Activated CD8-positive, alpha-beta memory T cell treated with anti-CD3 and anti-CD28 coated beads, Interleukin-2, amount 50 U/mL, for 1 hour (primary cell): ENCODE results near the gene NPAS1.

ENCODE experiments used
- DNase-seq: peaks from one replicate; pipeline ENCODE4 v3.0.0-alpha.2; 2020; ENCODE audit errors: extremely low read depth

NPAS1 gene

GRCh38 chr19:47020132-47020805 lies 632 bp downstream of the NPAS1 start:
- no peak for DNase-seq

- no peak for DNase-seq
These were observed 1.4 kb downstream of the NPAS1 start for GRCh38 chr19:47020992-47021496.

GRCh38 chr19:47021536-47022139 lies 2.0 kb downstream of the NPAS1 start:
- DNase-seq, result no peak

GRCh38 chr19:47022140-47022536 lies 2.5 kb downstream of the NPAS1 start:
- no peak for DNase-seq

- DNase-seq, result no peak
These were observed 3.2 kb downstream of the NPAS1 start for GRCh38 chr19:47022541-47023447.

GRCh38 chr19:47023448-47023794 lies 3.8 kb downstream of the NPAS1 start:
- DNase-seq, result no peak

- DNase-seq, result no peak
These were observed 4.9 kb downstream of the NPAS1 start for GRCh38 chr19:47024502-47024901.

- no peak for DNase-seq
These were observed 6.5 kb downstream of the NPAS1 start for GRCh38 chr19:47026156-47026555.

GRCh38 chr19:47026889-47027288 lies 7.3 kb downstream of the NPAS1 start:
- DNase-seq, result no peak

GRCh38 chr19:47027586-47028088 lies 8.0 kb downstream of the NPAS1 start:
- no peak for DNase-seq

- DNase-seq, result no peak
These were observed 8.6 kb downstream of the NPAS1 start for GRCh38 chr19:47028195-47028601.

- peak; percentile 13 for DNase-seq
These were observed 12.7 kb downstream of the NPAS1 start for GRCh38 chr19:47032171-47032811.

GRCh38 chr19:47035127-47036096 lies 15.8 kb downstream of the NPAS1 start:
- peak; percentile 62 for DNase-seq

GRCh38 chr19:47036097-47036651 lies 16.5 kb downstream of the NPAS1 start:
- no peak for DNase-seq

GRCh38 chr19:47037766-47038165 lies 18.1 kb downstream of the NPAS1 start:
- no peak for DNase-seq

- no peak for DNase-seq
These were observed 19.7 kb downstream of the NPAS1 start for GRCh38 chr19:47039239-47039874.

GRCh38 chr19:47040869-47041268 lies 21.2 kb downstream of the NPAS1 start:
- no peak for DNase-seq

GRCh38 chr19:47044946-47045866 lies 25.6 kb downstream of the NPAS1 start:
- DNase-seq, result no peak
